ENCODE results near the gene MMADHC. TPM values are rescaled to one million over a fixed set of nuclear protein-coding genes. Genes with fewer than 3 reads are reported as not detected.

The MMADHC gene
- polyA plus RNA-seq, 1 donor (not counting 4 experiments of a cell fraction or from before 2014, with no cell fraction given), result 140 TPM

- Histone ChIP-seq H3K27ac (ENCODE audit: control insufficient read depth, insufficient read depth, low read length) (no peak overlapping the region), H3K9me1 (ENCODE audit: control insufficient read depth, extremely low read depth, insufficient read depth, low read length) (no peaks in the 10 kb centered on the region), H3K4me3 (ENCODE audit: control insufficient read depth in 2 of 3, extremely low read depth in 1 of 3, insufficient read depth in 2 of 3, low read depth in 1 of 3, low read length in 3 of 3) (no peak overlapping the region), H4K20me1 (ENCODE audit: control insufficient read depth, extremely low read depth, insufficient read depth, low read length) (no peaks in the 10 kb centered on the region), H3K4me1 (ENCODE audit: control insufficient read depth, extremely low read depth, insufficient read depth, low read length) (no peaks in the 10 kb centered on the region), H3K9ac (ENCODE audit: control insufficient read depth, extremely low read depth, insufficient read depth, low read length) (no peak overlapping the region), H3K4me2 (ENCODE audit: control insufficient read depth, extremely low read depth, insufficient read depth, low read depth, low read length) (no peak overlapping the region), H3K9me3 (ENCODE audit: control insufficient read depth, low read depth, low read length) (no peaks in the 10 kb centered on the region), H3K79me2 (ENCODE audit: control insufficient read depth, insufficient read depth, low read length) (no peaks in the 10 kb centered on the region), H3K27me3 (ENCODE audit: control insufficient read depth, extremely low read depth, insufficient read depth, low read length) (no peaks in the 10 kb centered on the region), H3K36me3 (ENCODE audit: control insufficient read depth in 2 of 2, extremely low read depth in 1 of 2, insufficient read depth in 2 of 2, low read length in 2 of 2) (no peaks in the 10 kb centered on the region), H2AFZ (ENCODE audit: control insufficient read depth, low read length) (no peak overlapping the region)
- DNase-seq (ENCODE audit: low read depth, low spot score) (no peak), FAIRE-seq (no peak)
- dilution Hi-C loops (cut with MboI; ENCODE audit: extremely low pct_ligation_motif_present, low sequenced_read_pairs), result no loop called here
- TF ChIP-seq, protein P1, sequence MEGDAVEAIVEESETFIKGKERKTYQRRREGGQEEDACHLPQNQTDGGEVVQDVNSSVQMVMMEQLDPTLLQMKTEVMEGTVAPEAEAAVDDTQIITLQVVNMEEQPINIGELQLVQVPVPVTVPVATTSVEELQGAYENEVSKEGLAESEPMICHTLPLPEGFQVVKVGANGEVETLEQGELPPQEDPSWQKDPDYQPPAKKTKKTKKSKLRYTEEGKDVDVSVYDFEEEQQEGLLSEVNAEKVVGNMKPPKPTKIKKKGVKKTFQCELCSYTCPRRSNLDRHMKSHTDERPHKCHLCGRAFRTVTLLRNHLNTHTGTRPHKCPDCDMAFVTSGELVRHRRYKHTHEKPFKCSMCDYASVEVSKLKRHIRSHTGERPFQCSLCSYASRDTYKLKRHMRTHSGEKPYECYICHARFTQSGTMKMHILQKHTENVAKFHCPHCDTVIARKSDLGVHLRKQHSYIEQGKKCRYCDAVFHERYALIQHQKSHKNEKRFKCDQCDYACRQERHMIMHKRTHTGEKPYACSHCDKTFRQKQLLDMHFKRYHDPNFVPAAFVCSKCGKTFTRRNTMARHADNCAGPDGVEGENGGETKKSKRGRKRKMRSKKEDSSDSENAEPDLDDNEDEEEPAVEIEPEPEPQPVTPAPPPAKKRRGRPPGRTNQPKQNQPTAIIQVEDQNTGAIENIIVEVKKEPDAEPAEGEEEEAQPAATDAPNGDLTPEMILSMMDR (optimal IDR thresholded peaks at IDR 0.05 in 1 of 3, IDR thresholded peaks at IDR 0.05 in 1 of 3, conservative IDR thresholded peaks at IDR 0.05 in 1 of 3; ENCODE audit: extremely low read depth in 1 of 3, insufficient read depth in 2 of 3, low read length in 3 of 3), result no peak
- no peak for TF ChIP-seq EZH2 (IDR thresholded peaks at IDR 0.05; ENCODE audit: low read length)
Measured at GRCh38 chr2:149525323-149525722, 62.3 kb downstream of the MMADHC start.

Small RNA genes within 50 kb of the gene (small RNA-seq; reads per million reads assigned to genes)
- 0 reads per million in 3 experiments for gene RNU6-601P (ENCODE audit: insufficient read length in 3 of 3, low read depth in 3 of 3, low replicate concordance in 1 of 3)

Measured in keratinocyte (primary cell).